Thyroid gland (tissue), 4 donors: ENCODE results near the gene ASCL1. TPM values are rescaled to one million over a fixed set of nuclear protein-coding genes. Genes with fewer than 3 reads are reported as not detected.

Experiments used
- DNase-seq, 2 donors: peaks; one replicate each; pipeline ENCODE4 v3.0.0-alpha.2; 2019
- H3K27ac ChIP-seq, 3 donors: fragments of 200-600 bp; sonication (generic); 1 replicate in 2 of 3; 2 replicates in 1 of 3; pipeline ENCODE4 v1.5.1; 2016 to 2019; ENCODE audit warnings: mild to moderate bottlenecking in 1 of 3, moderate library complexity in 1 of 3
- H3K27me3 ChIP-seq: fragments of 200-600 bp; sonication (generic); one replicate; pipeline ENCODE4 v1.5.1; 2019
- H3K36me3 ChIP-seq, 2 donors: fragments of 200-600 bp; sonication (generic); one replicate each; pipeline ENCODE4 v1.5.1; 2016 to 2019
- H3K4me1 ChIP-seq, 2 donors: fragments of 200-600 bp; sonication (generic); one replicate each; pipeline ENCODE4 v1.5.1; 2017 to 2019
- H3K4me3 ChIP-seq, 3 donors: fragments of 200-600 bp; sonication (generic); replicated peaks in 1 of 3; 1 replicate in 2 of 3; 2 replicates in 1 of 3; pipeline ENCODE4 v1.5.1; 2016; ENCODE audit warnings: mild to moderate bottlenecking in 1 of 3
- H3K9me3 ChIP-seq: fragments of 200-600 bp; sonication (generic); one replicate; pipeline ENCODE4 v1.5.1; 2017
- POLR2A ChIP-seq, 2 donors: fragments of 450-650 bp; IDR thresholded peaks; one replicate each; pipeline ENCODE4 v1.6.1; 2017; ENCODE audit warnings: antibody characterized with exemption in 2 of 2, mild to moderate bottlenecking in 2 of 2, moderate library complexity in 1 of 2
- WGBS, 2 donors: methylation state at CpG; one replicate each; pipeline ENCODE4 v1.1.5; 2017; 5-methylcytosine and 5-hydroxymethylcytosine counted together
- intact Hi-C: fragments of 100-400 bp; cut with DNase I; formaldehyde crosslinking; loops from one replicate; pipeline ENCODE4 v1.15.1; 2023
- total RNA-seq, 4 donors: library from RNA; depleted of rRNA; stranded (reverse); fragments of >200 nt; gene quantifications; one replicate each; pipeline ENCODE4 v1.2.3, GENCODE V29; 2016
- TF ChIP-seq, protein P1 (sequence below), 6 experiments: fragments of 200-600 bp in 3 of 6; fragments of 450-650 bp in 3 of 6; sonication (generic) in 3 of 6; IDR thresholded peaks; one replicate each; pipeline ENCODE4 v1.5.1; 2016 to 2019; ENCODE audit warnings: antibody characterized with exemption in 6 of 6, mild to moderate bottlenecking in 2 of 6, inconsistent platforms in 1 of 6, moderate library complexity in 1 of 6

Gene ASCL1
- total RNA-seq, 4 donors from 2014 or later = 0.13 to 1.7 (median 0.49) TPM; not detected in 1

DNA sequence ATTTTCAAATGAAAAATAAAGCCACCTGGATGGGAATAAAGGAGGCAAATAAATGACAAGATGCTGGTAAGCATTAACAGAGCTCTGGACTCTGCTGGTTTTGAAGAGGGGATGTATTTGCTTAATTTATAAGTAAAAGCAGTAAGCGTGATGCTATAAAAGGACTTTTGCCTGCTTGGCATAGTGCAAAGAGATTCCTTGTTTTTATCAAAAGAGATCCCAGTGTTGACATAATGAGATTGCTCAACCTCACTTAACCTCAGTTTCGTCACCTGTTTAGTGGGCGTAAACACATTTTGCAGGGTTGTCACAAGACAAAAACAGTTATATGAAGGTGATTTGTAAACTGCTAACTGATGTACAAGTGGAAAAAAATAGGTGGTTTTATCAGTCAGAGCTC, 13.8 kb downstream of the ASCL1 start:
- 73 to 85% methylated on average over 3 of the region's 3 CpGs for WGBS, 2 donors
- no peak for DNase-seq
- H3K4me3 ChIP-seq = no peak overlapping the region
- H3K27ac ChIP-seq = no peak overlapping the region
- no peak for TF ChIP-seq POLR2A (IDR thresholded peaks at IDR 0.05)
- TF ChIP-seq, protein P1, sequence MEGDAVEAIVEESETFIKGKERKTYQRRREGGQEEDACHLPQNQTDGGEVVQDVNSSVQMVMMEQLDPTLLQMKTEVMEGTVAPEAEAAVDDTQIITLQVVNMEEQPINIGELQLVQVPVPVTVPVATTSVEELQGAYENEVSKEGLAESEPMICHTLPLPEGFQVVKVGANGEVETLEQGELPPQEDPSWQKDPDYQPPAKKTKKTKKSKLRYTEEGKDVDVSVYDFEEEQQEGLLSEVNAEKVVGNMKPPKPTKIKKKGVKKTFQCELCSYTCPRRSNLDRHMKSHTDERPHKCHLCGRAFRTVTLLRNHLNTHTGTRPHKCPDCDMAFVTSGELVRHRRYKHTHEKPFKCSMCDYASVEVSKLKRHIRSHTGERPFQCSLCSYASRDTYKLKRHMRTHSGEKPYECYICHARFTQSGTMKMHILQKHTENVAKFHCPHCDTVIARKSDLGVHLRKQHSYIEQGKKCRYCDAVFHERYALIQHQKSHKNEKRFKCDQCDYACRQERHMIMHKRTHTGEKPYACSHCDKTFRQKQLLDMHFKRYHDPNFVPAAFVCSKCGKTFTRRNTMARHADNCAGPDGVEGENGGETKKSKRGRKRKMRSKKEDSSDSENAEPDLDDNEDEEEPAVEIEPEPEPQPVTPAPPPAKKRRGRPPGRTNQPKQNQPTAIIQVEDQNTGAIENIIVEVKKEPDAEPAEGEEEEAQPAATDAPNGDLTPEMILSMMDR (IDR thresholded peaks at IDR 0.05) = no peak
- intact Hi-C loops = no loop called here
- no peaks in the 10 kb centered on the region for H3K9me3 ChIP-seq
- no peaks in the 10 kb centered on the region for H3K4me1 ChIP-seq
- H3K27me3 ChIP-seq = no peaks in the 10 kb centered on the region
- no peaks in the 10 kb centered on the region for H3K36me3 ChIP-seq

DNA sequence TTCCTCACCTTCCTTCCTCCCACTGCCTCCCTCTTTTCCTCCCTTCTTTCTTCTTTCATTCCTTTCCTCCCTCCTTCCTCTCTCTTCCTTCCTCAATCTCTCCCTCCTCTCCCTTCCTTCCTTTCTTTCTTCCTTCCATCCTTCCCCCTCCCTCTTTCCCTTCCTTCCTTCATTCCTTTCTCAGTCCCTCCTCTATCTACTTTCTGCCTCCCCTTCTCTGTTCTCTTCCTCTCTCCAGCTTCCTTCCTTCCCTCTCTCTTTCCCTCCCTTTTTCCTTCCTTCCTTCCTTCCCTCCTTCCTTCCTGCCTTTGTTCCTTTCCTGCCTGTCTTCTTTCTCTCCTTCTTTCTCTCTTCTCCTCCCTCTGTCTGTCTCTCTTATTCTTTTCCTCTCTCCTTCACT, 16.1 kb downstream of the ASCL1 start:
- DNase-seq = no peak
- no peak for TF ChIP-seq POLR2A (IDR thresholded peaks at IDR 0.05)
- TF ChIP-seq, protein P1 (IDR thresholded peaks at IDR 0.05) = no peak
- Histone ChIP-seq H3K9me3 (no peaks in the 10 kb centered on the region), H3K4me1 (no peaks in the 10 kb centered on the region), H3K4me3 (no peak overlapping the region), H3K36me3 (no peaks in the 10 kb centered on the region), H3K27me3 (no peaks in the 10 kb centered on the region), H3K27ac (no peak overlapping the region)
- intact Hi-C loops = no loop called here

DNA sequence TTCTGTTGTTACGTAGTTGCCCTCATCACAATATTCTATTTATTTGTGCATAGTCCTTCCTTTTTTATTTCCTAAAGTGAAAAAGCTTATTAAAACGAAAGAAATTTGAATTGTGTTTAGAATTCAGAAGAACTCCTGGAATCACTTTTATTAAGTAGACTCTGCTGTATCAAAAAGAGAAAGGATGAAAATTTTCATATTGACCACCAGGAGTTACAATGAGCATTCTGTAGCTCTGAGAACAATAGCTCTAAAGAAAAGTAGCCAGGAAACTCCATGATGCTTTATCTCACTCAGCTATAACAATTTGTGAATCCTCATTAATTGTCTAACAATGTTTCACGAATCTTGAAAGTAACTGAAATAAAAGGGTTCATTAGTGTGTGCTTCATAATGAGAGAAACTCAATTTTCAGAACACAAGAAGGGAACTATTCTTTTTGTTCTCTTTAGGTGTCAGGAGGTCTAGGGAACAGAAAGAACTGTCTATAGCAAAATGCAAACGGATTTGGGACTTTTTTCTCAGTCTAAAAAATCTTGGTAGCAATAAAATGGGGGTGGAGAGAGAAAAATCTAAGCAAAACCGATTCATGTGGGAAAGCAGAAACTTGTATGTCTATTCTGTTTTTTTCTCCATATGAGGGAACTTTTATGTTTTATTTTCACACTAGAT, 19.3 kb downstream of the ASCL1 start:
- no peak for TF ChIP-seq POLR2A (IDR thresholded peaks at IDR 0.05)
- TF ChIP-seq, protein P1 (IDR thresholded peaks at IDR 0.05) = no peak
- no peak for DNase-seq
- WGBS, 2 donors = 46 to 48% methylated on average over 5 of the region's 5 CpGs
- Histone ChIP-seq H3K4me3 (no peak overlapping the region), H3K4me1 (no peaks in the 10 kb centered on the region), H3K36me3 (no peaks in the 10 kb centered on the region), H3K27ac (no peak overlapping the region), H3K27me3 (no peaks in the 10 kb centered on the region), H3K9me3 (no peaks in the 10 kb centered on the region)
- intact Hi-C loops = no loop called here

DNA sequence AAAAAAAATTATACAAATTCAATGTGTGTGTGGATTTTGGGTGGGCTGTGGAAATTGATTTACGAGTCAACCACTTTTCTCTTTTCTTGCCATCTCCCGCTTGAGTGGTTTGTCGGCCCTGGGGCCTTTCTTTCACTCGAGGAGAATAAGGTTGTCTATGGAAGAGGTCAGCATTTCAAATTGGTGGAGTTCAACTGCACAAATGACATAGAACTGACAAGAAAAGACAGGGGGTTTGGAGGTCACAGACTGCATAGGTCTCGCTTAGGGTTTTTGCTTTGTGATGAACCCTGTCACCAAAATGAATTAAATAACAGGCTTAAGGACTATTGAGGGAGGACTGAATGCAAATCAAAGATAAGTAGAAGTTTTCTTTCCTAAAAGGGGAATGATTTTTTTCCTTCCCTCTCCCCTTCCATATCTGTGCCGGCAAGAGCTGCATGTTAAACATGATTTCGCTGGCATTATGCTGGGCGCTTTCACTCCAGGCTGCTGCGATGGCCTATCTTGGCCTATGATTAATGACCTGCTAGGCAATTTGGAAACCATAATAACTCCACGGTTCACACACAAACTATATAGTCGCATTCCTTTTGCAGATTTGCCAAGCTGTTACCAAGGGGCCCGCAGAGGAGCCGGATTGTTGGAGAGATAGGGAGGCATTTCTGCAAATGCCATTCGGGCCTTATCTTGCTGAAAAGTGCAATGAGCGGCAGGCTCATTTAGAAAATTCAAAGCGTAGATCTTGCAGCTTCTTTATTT, 20.7 kb downstream of the ASCL1 start:
- WGBS, 2 donors = 71 to 72% methylated on average over 16 of the region's 16 CpGs

More for the DNA sequence above, 20.7 kb downstream of the ASCL1 start:
- Histone ChIP-seq H3K4me3 (no peak overlapping the region), H3K36me3 (no peaks in the 10 kb centered on the region), H3K4me1 (no peaks in the 10 kb centered on the region), H3K27me3 (no peaks in the 10 kb centered on the region), H3K27ac (no peak overlapping the region), H3K9me3 (no peaks in the 10 kb centered on the region)
- TF ChIP-seq, protein P1 (IDR thresholded peaks at IDR 0.05) = no peak
- no peak for TF ChIP-seq POLR2A (IDR thresholded peaks at IDR 0.05)
- intact Hi-C loops = no loop called here
- no peak for DNase-seq
